Stimulated activated CD8-positive, alpha-beta memory T cell treated with anti-CD3 and anti-CD28 coated beads, Interleukin-12 subunit alpha, Interleukin-12 subunit beta, amount 100 ng/mL, for 1 hour (primary cell): ENCODE results near the gene PPDPF.

ENCODE experiments used
- DNase-seq: peaks from one replicate; pipeline ENCODE4 v3.0.0-alpha.2; 2020; ENCODE audit warnings: low read depth

PPDPF gene

GRCh38 chr20:63538204-63539091, 17.9 kb downstream of the PPDPF start:
- DNase-seq = no peak

GRCh38 chr20:63539092-63539430, 18.5 kb downstream of the PPDPF start:
- DNase-seq = no peak

GRCh38 chr20:63539441-63540370, 19.1 kb downstream of the PPDPF start:
- no peak for DNase-seq

GRCh38 chr20:63540417-63541186, 20.0 kb downstream of the PPDPF start:
- DNase-seq = no peak

- no peak for DNase-seq
Observed at GRCh38 chr20:63541371-63541770, 20.8 kb downstream of the PPDPF start.

GRCh38 chr20:63542031-63542559, 21.5 kb downstream of the PPDPF start:
- DNase-seq = no peak

GRCh38 chr20:63542696-63543095, 22.1 kb downstream of the PPDPF start:
- DNase-seq = no peak

GRCh38 chr20:63543131-63543530, 22.6 kb downstream of the PPDPF start:
- DNase-seq = no peak

- DNase-seq = no peak
Observed at GRCh38 chr20:63543733-63544132, 23.2 kb downstream of the PPDPF start.

GRCh38 chr20:63544241-63544957, 23.8 kb downstream of the PPDPF start:
- DNase-seq = no peak

- no peak for DNase-seq
Observed at GRCh38 chr20:63544958-63545516, 24.5 kb downstream of the PPDPF start.

GRCh38 chr20:63545814-63546213, 25.2 kb downstream of the PPDPF start:
- DNase-seq = no peak

GRCh38 chr20:63546256-63546955, 25.8 kb downstream of the PPDPF start:
- no peak for DNase-seq

GRCh38 chr20:63546956-63547724, 26.6 kb downstream of the PPDPF start:
- no peak for DNase-seq

GRCh38 chr20:63547725-63548480, 27.3 kb downstream of the PPDPF start, which contains the start of gene SRMS:
Gene SRMS, minus strand, starts transcription at chr20:63547749. Its CDS starts 286 bp downstream, at chr20:63547463.
- DNase-seq = no peak

- DNase-seq = no peak
Observed at GRCh38 chr20:63548542-63548941, 28.0 kb downstream of the PPDPF start.

- DNase-seq = no peak
Observed at GRCh38 chr20:63549019-63549418, 28.5 kb downstream of the PPDPF start.

- DNase-seq = no peak
Observed at GRCh38 chr20:63549679-63550282, 29.2 kb downstream of the PPDPF start.
